WI38 (cell line): Measurements from ENCODE around the gene RAB5B.
A peak's percentile ranks its signal among the peaks of the same experiment; 100 is the strongest.

Experiments used
- H3K4me3 ChIP-seq: 2 replicates; pipeline ENCODE4 v1.5.1; 2011; ENCODE audit warnings: low read depth, mild to moderate bottlenecking, control low read depth, low read length
- CTCF ChIP-seq: IDR thresholded peaks from 2 replicates; pipeline ENCODE4 v1.5.1; 2012; ENCODE audit warnings: low read depth, mild to moderate bottlenecking, control low read depth, low read length

RAB5B gene

GRCh38 chr12:55966408-55967281 lies 7.2 kb upstream of the RAB5B start, which contains the start of gene CDK2:
CDK2 (plus strand) TSS chr12:55966830; CDS start chr12:55967009, 179 bp downstream.
- no peak for TF ChIP-seq CTCF
- H3K4me3 ChIP-seq = peak within 1 kb of the TSS; percentile 68

GRCh38 chr12:55969356-55969755 lies 4.5 kb upstream of the RAB5B start:
- no peak overlapping the region for H3K4me3 ChIP-seq
- no peak for TF ChIP-seq CTCF

GRCh38 chr12:55970775-55971174 lies 3.1 kb upstream of the RAB5B start:
- TF ChIP-seq CTCF = no peak
- no peak overlapping the region for H3K4me3 ChIP-seq

GRCh38 chr12:55972042-55972441 lies 1.8 kb upstream of the RAB5B start:
- peak overlapping the region; percentile 67; the same call in 1 of the 2 replicates for H3K4me3 ChIP-seq
- no peak for TF ChIP-seq CTCF

GRCh38 chr12:55972456-55972855 lies 1.4 kb upstream of the RAB5B start:
- TF ChIP-seq CTCF = no peak
- peak overlapping the region; percentile 67 for H3K4me3 ChIP-seq

GRCh38 chr12:55972911-55973598 lies 823 bp upstream of the RAB5B start:
- no peak for TF ChIP-seq CTCF
- H3K4me3 ChIP-seq = peak overlapping the region; percentile 67

- TF ChIP-seq CTCF = no peak
- H3K4me3 ChIP-seq = peak overlapping the region; percentile 89
Observed at GRCh38 chr12:55974308-55974730, 441 bp downstream of the RAB5B start.
